ENCODE measurements around the gene PCDHB1. TPM values are rescaled to one million over a fixed set of nuclear protein-coding genes. Genes with fewer than 3 reads are reported as not detected.

PCDHB1 gene
- total RNA-seq, 1 experiment from 2014 or later, result not detected

- ChIA-PET CTCF (no interaction called here), RAD21 (ENCODE audit: low non-redundant PET in 1 of 2, low total read pairs in 2 of 2, uncharacterized antibody in 2 of 2, unreplicated experiment in 2 of 2) (no interaction called here), POLR2A (no interaction called here)
- peaks cover 0 to 4% of the 10 kb centered on the region in 2 experiments; a peak in 1 of 4 replicates for H3K9me3 ChIP-seq (ENCODE audit: control insufficient read depth in 1 of 2, insufficient read depth in 1 of 2, low read depth in 1 of 2, low read length in 2 of 2)
- no peak for TF ChIP-seq TCF7L2 (IDR thresholded peaks at IDR 0.05; ENCODE audit: borderline replicate concordance, extremely low read depth, insufficient read depth, insufficient read length)
- no peak for TF ChIP-seq POLR2A (IDR thresholded peaks at IDR 0.05; ENCODE audit: borderline replicate concordance, extremely low read depth, insufficient read depth, insufficient read length)
- no peak for TF ChIP-seq RAD21 (IDR thresholded peaks at IDR 0.05; ENCODE audit: low read depth)
- no peak for TF ChIP-seq CTCF (IDR thresholded peaks at IDR 0.05 in 2 of 3, conservative IDR thresholded peaks at IDR 0.05 in 1 of 3; ENCODE audit: borderline replicate concordance in 1 of 3, insufficient read depth in 1 of 3, low read depth in 2 of 3, low read length in 2 of 3)
- TF ChIP-seq, protein P1, sequence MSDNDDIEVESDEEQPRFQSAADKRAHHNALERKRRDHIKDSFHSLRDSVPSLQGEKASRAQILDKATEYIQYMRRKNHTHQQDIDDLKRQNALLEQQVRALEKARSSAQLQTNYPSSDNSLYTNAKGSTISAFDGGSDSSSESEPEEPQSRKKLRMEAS (IDR thresholded peaks at IDR 0.05), result no peak
- TF ChIP-seq EGR1 (IDR thresholded peaks at IDR 0.05; ENCODE audit: low read depth), result no peak
- no peak for TF ChIP-seq ZFX (IDR thresholded peaks at IDR 0.05)
- TF ChIP-seq FOSL1 (IDR thresholded peaks at IDR 0.05; ENCODE audit: low read depth), result no peak
- TF ChIP-seq ZNF274 (IDR thresholded peaks at IDR 0.05; ENCODE audit: low read depth, low read length), result no peak
- TF ChIP-seq CEBPB (IDR thresholded peaks at IDR 0.05; ENCODE audit: low read depth), result no peak
- TF ChIP-seq JUND (IDR thresholded peaks at IDR 0.05), result no peak
- no peak for TF ChIP-seq EZH2phosphoT487 (IDR thresholded peaks at IDR 0.05; ENCODE audit: borderline replicate concordance)
- TF ChIP-seq, protein P2, sequence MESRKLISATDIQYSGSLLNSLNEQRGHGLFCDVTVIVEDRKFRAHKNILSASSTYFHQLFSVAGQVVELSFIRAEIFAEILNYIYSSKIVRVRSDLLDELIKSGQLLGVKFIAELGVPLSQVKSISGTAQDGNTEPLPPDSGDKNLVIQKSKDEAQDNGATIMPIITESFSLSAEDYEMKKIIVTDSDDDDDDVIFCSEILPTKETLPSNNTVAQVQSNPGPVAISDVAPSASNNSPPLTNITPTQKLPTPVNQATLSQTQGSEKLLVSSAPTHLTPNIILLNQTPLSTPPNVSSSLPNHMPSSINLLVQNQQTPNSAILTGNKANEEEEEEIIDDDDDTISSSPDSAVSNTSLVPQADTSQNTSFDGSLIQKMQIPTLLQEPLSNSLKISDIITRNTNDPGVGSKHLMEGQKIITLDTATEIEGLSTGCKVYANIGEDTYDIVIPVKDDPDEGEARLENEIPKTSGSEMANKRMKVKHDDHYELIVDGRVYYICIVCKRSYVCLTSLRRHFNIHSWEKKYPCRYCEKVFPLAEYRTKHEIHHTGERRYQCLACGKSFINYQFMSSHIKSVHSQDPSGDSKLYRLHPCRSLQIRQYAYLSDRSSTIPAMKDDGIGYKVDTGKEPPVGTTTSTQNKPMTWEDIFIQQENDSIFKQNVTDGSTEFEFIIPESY (IDR thresholded peaks at IDR 0.05; ENCODE audit: extremely low read depth, insufficient replicate concordance, low read length), result no peak
- no peak for TF ChIP-seq REST (IDR thresholded peaks at IDR 0.05; ENCODE audit: low read depth)
- H3K9me2 ChIP-seq (ENCODE audit: insufficient read depth), result no peaks in the 10 kb centered on the region
- H3K4me1 ChIP-seq (ENCODE audit: control insufficient read depth in 1 of 2, insufficient read depth in 2 of 2, low read length in 2 of 2), result no peaks in the 10 kb centered on the region
- H3K9ac ChIP-seq (ENCODE audit: low read length), result no peak overlapping the region
- H4K20me1 ChIP-seq (ENCODE audit: insufficient read depth), result no peaks in the 10 kb centered on the region
- H3K79me2 ChIP-seq (ENCODE audit: insufficient read depth, low read length), result no peaks in the 10 kb centered on the region
- no peak overlapping the region for H3K4me3 ChIP-seq (replicated peaks in 1 of 2; ENCODE audit: low read depth in 1 of 2, low read length in 2 of 2)
- no TSS peak for BruUV-seq (replicated peaks)
- H2AFZ ChIP-seq (ENCODE audit: low read depth, low read length, poor library complexity, severe bottlenecking), result no peak overlapping the region
- no peak for ATAC-seq
- H3K27me3 ChIP-seq (ENCODE audit: insufficient read depth, low read length), result no peaks in the 10 kb centered on the region
- intact Hi-C loops (cut with micrococcal nuclease), result no loop called here
- H3K27ac ChIP-seq (ENCODE audit: low read depth, low read length), result no peak overlapping the region
- no peak overlapping the region for H3K4me2 ChIP-seq (ENCODE audit: low read length)
- no peak for DNase-seq (ENCODE audit: low read depth, low spot score)
- H3K36me3 ChIP-seq (ENCODE audit: control insufficient read depth in 1 of 2, insufficient read depth in 2 of 2, low read length in 2 of 2), result no peaks in the 10 kb centered on the region
Observed at GRCh38 chr5:141105350-141105749, 54.2 kb downstream of the PCDHB1 start.
